Endothelial cell of umbilical vein (primary cell): Measurements from ENCODE around the gene PLXNA4. TPM values are rescaled to one million over a fixed set of nuclear protein-coding genes. Genes with fewer than 3 reads are reported as not detected.

Source experiments
- BruUV-seq: library from RNA; stranded (reverse); fragments of 400-500 nt; replicated peaks from 2 replicates; lab custom pipeline; 2021; lab: Mats Ljungman, UMichigan
- CTCF ChIA-PET: fragments of 300-600, 350-600 bp; sonication (Branson Sonifier 250); formaldehyde crosslinking; loops from one replicate; lab custom pipeline; 2021; ENCODE audit warnings: antibody characterized with exemption, inconsistent platforms; lab: Charles Lee
- POLR2A ChIA-PET: fragments of 300-600, 350-600 bp; sonication (Branson Sonifier 250); formaldehyde crosslinking; loops from one replicate; lab custom pipeline; 2021; ENCODE audit warnings: antibody characterized with exemption, inconsistent platforms; lab: Charles Lee
- DNase-seq: peaks from one replicate; pipeline ENCODE4 v3.0.0-alpha.2; 2011; ENCODE audit warnings: low read depth, low spot score
- FAIRE-seq: peaks from 2 replicates; lab custom pipeline; 2011; peaks lifted over from hg19 to GRCh38; lab: Jason Lieb, UNC
- H2AFZ ChIP-seq: 2 replicates; pipeline ENCODE4 v1.6.0; 2012; ENCODE audit warnings: low read depth, low read length, control low read depth, inconsistent platforms
- H3K27ac ChIP-seq: 2 replicates; pipeline ENCODE4 v1.5.1; 2011; ENCODE audit warnings: low read depth, mild to moderate bottlenecking, control low read depth, low read length, moderate library complexity; ENCODE audit not compliant: insufficient read depth
- H3K27me3 ChIP-seq, 2 experiments: 2 replicates each; pipeline versions ENCODE4 v1.6.0 to v1.6.1; 2011; ENCODE audit warnings: low read length in 2 of 2, mixed read lengths in 1 of 2; ENCODE audit not compliant: control insufficient read depth in 2 of 2, insufficient read depth in 2 of 2
- H3K36me3 ChIP-seq, 2 experiments: 2 replicates in 1 of 2; 3 replicates in 1 of 2; pipeline ENCODE4 v1.5.1; 2011; ENCODE audit warnings: low read length in 2 of 2, mild to moderate bottlenecking in 1 of 2, moderate library complexity in 1 of 2; ENCODE audit not compliant: control insufficient read depth in 2 of 2, insufficient read depth in 2 of 2; ENCODE audit errors: extremely low read depth in 1 of 2
- H3K4me1 ChIP-seq: 3 replicates; pipeline ENCODE4 v1.5.1; 2011; ENCODE audit warnings: mild to moderate bottlenecking, low read length; ENCODE audit not compliant: control insufficient read depth, insufficient read depth; ENCODE audit errors: extremely low read depth
- H3K4me2 ChIP-seq: 2 replicates; pipeline ENCODE4 v1.6.1; 2011; ENCODE audit warnings: low read length, control low read depth, mixed read lengths; ENCODE audit not compliant: insufficient read depth
- H3K4me3 ChIP-seq, 3 experiments: fragments of 200-600 bp in 1 of 3; sonication (generic), shearing (Covaris generic) in 1 of 3; replicated peaks in 1 of 3; 2 replicates each; pipeline ENCODE4 v1.5.1; 2011 to 2016; ENCODE audit warnings: control low read depth in 3 of 3, low read length in 3 of 3, mild to moderate bottlenecking in 2 of 3, inconsistent platforms in 1 of 3, low read depth in 1 of 3, moderate library complexity in 1 of 3; ENCODE audit not compliant: insufficient read depth in 1 of 3
- H3K79me2 ChIP-seq: 2 replicates; pipeline ENCODE4 v1.6.0; 2012; ENCODE audit warnings: low read length, inconsistent platforms; ENCODE audit not compliant: control insufficient read depth, insufficient read depth
- H3K9ac ChIP-seq: replicated peaks from 2 replicates; pipeline ENCODE3; 2011; ENCODE audit warnings: low read length, control low read depth; ENCODE audit not compliant: insufficient read depth; ENCODE audit errors: extremely low read depth
- H3K9me1 ChIP-seq: replicated peaks from 3 replicates; pipeline ENCODE4 v1.6.0; 2011; ENCODE audit warnings: mild to moderate bottlenecking, low read length; ENCODE audit not compliant: control insufficient read depth, insufficient read depth; ENCODE audit errors: extremely low read depth
- H3K9me3 ChIP-seq: replicated peaks from 2 replicates; pipeline ENCODE4 v1.5.1; 2012; ENCODE audit warnings: low read length, inconsistent platforms; ENCODE audit not compliant: control insufficient read depth, insufficient read depth
- H4K20me1 ChIP-seq: replicated peaks from 2 replicates; pipeline ENCODE3; 2011; ENCODE audit warnings: mild to moderate bottlenecking, low read length; ENCODE audit not compliant: control insufficient read depth, insufficient read depth; ENCODE audit errors: extremely low read depth
- CTCF ChIP-seq, 2 donors: IDR thresholded peaks; 1 replicate in 1 of 2; 2 replicates in 1 of 2; pipeline ENCODE4 v1.5.1; 2011; ENCODE audit warnings: low read length in 2 of 2, mild to moderate bottlenecking in 2 of 2, moderate library complexity in 2 of 2, control low read depth in 1 of 2, inconsistent platforms in 1 of 2, low read depth in 1 of 2; ENCODE audit not compliant: insufficient read depth in 1 of 2; ENCODE audit errors: extremely low read depth in 1 of 2
- EZH2 ChIP-seq: IDR thresholded peaks from 2 replicates; pipeline ENCODE4 v1.6.1; 2012; ENCODE audit warnings: borderline replicate concordance, low read depth, mild to moderate bottlenecking, moderate library complexity, low read length, inconsistent platforms; ENCODE audit not compliant: severe bottlenecking
- FOS ChIP-seq: IDR thresholded peaks from 2 replicates; pipeline ENCODE4 v1.6.1; 2011; ENCODE audit warnings: mild to moderate bottlenecking, low read length, moderate library complexity, borderline replicate concordance; ENCODE audit not compliant: insufficient read depth
- GATA2 ChIP-seq: IDR thresholded peaks from 2 replicates; pipeline ENCODE4 v1.7.0; 2011; ENCODE audit warnings: low read depth, mild to moderate bottlenecking, moderate library complexity, mixed read lengths, low read length; ENCODE audit not compliant: insufficient read length, insufficient read depth
- JUN ChIP-seq: IDR thresholded peaks from 2 replicates; pipeline ENCODE4 v1.6.1; 2011; ENCODE audit warnings: borderline replicate concordance, low read depth; ENCODE audit not compliant: insufficient read length, insufficient read depth
- MAX ChIP-seq: IDR thresholded peaks from 2 replicates; pipeline ENCODE4 v1.6.1; 2011; ENCODE audit not compliant: insufficient read depth, insufficient read length
- MYC ChIP-seq: IDR thresholded peaks from one replicate; pipeline ENCODE4 v1.6.1; 2011; ENCODE audit warnings: mild to moderate bottlenecking, low read depth, low read length
- POLR2A ChIP-seq: IDR thresholded peaks from 2 replicates; pipeline ENCODE4 v1.6.1; 2012; ENCODE audit warnings: low read depth, mild to moderate bottlenecking, control low read depth, low read length
- POLR2AphosphoS5 ChIP-seq: IDR thresholded peaks from 2 replicates; pipeline ENCODE4 v1.6.1; 2012; ENCODE audit warnings: low read depth, mild to moderate bottlenecking, control low read depth, low read length, moderate library complexity; ENCODE audit not compliant: insufficient read depth
- dilution Hi-C: fragments of 300-500 bp; cut with MboI; formaldehyde crosslinking; loops from one replicate; pipeline ENCODE4 v1.15.0; 2019; ENCODE audit warnings: low sequenced_read_pairs; ENCODE audit not compliant: extremely low pct_ligation_motif_present
- intact Hi-C: fragments of 100-400 bp; cut with micrococcal nuclease; formaldehyde crosslinking; loops from one replicate; pipeline ENCODE4 v1.10.0; 2022
- polyA plus RNA-seq, 4 experiments: library from polyadenylated mRNA; depleted of rRNA in 3 of 4; stranded (reverse) in 3 of 4; unstranded in 1 of 4; fragments of >200 nt; gene quantifications; 2 replicates each; pipeline versions ENCODE4 v1.2.1 to v1.2.3, GENCODE V29; 2011 to 2012; ENCODE audit warnings: missing spikeins in 1 of 4
- total RNA-seq: library from RNA; stranded (reverse); gene quantifications from 2 replicates; pipeline ENCODE4 v1.2.3, GENCODE V29; 2021

The PLXNA4 gene
- total and polyA plus RNA-seq, 2 donors (not counting 3 experiments of a cell fraction or from before 2014, with no cell fraction given), result 12.1 to 20.4 TPM

DNA sequence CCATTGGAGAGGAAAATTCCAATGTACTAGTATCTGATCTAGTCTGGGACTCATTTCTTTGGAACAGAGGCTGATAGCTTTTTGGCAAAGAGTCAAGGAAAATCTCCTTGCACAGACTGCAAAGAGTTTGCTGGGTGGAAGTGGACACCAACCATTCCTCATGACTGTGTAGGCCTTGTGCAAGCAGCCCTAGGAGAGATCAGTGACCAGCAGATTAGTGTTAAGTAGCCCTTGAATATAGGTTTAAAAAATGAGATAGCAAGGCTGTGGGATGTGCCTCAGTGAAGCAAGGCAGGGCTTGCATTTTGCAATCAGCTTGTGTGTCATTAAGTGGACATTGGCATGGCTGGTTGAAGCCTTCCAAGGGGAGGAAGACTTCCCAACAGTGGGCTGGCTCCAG, 341.6 kb downstream of the PLXNA4 start:
- DNase-seq (no peak), FAIRE-seq (no peak)
- Histone ChIP-seq H3K27me3 (no peaks in the 10 kb centered on the region), H2AFZ (no peak overlapping the region), H3K36me3 (peaks cover 0 to 8% of the 10 kb centered on the region in 2 experiments), H3K4me3 (no peak overlapping the region), H4K20me1 (no peaks in the 10 kb centered on the region), H3K27ac (no peak overlapping the region), H3K9ac (no peak overlapping the region), H3K79me2 (no peaks in the 10 kb centered on the region), H3K4me2 (no peak overlapping the region), H3K9me3 (no peaks in the 10 kb centered on the region), H3K4me1 (no peaks in the 10 kb centered on the region), H3K9me1 (no peaks in the 10 kb centered on the region)
- no TSS peak for BruUV-seq
- ChIA-PET CTCF (no interaction called here), POLR2A (no interaction called here)
- dilution Hi-C loops (no loop called here), intact Hi-C loops (no loop called here)
- no peak for TF ChIP-seq EZH2
- TF ChIP-seq POLR2A, result no peak
- no peak for TF ChIP-seq FOS
- TF ChIP-seq GATA2, result no peak
- no peak for TF ChIP-seq JUN
- no peak for TF ChIP-seq POLR2AphosphoS5
- TF ChIP-seq MYC, result no peak
- TF ChIP-seq CTCF (IDR thresholded peaks at IDR 0.05; ENCODE audit: extremely low read depth in 1 of 2, insufficient read depth in 1 of 2, low read depth in 1 of 2, low read length in 2 of 2), result no peak
- no peak for TF ChIP-seq MAX
